ENCODE data around the gene NUP210.
A peak's percentile ranks its signal among the peaks of the same experiment; 100 is the strongest.
"Not testable (repeated sequence)": the region's sequence is repeated elsewhere in the genome, so short reads cannot be mapped to it uniquely, and the experiment has no call there.

Gene NUP210

GRCh38 chr3:13420045-13420830 lies at the start of gene NUP210:
Gene NUP210 (minus strand): TSS chr3:13420322. CDS start chr3:13420226, 96 bp downstream.
- peak; percentile 64 for DNase-seq

GRCh38 chr3:13466781-13467180 lies 46.7 kb upstream of the NUP210 start:
- no peak for DNase-seq

- no peak for DNase-seq
Observed at GRCh38 chr3:13465236-13465873, 45.2 kb upstream of the NUP210 start.

GRCh38 chr3:13463618-13464400 lies 43.7 kb upstream of the NUP210 start:
- DNase-seq = no peak

GRCh38 chr3:13462822-13463221 lies 42.7 kb upstream of the NUP210 start:
- no peak for DNase-seq

GRCh38 chr3:13462125-13462629 lies 42.1 kb upstream of the NUP210 start:
- DNase-seq = no peak

- DNase-seq = peak; percentile 63
Observed at GRCh38 chr3:13461169-13462124, 41.3 kb upstream of the NUP210 start.

GRCh38 chr3:13460341-13460736 lies 40.2 kb upstream of the NUP210 start:
- no peak for DNase-seq

GRCh38 chr3:13459605-13460340 lies 39.7 kb upstream of the NUP210 start:
- DNase-seq = no peak

- DNase-seq = no peak
Observed at GRCh38 chr3:13457593-13457992, 37.5 kb upstream of the NUP210 start.

- DNase-seq = no peak
Observed at GRCh38 chr3:13455644-13456043, 35.5 kb upstream of the NUP210 start.

- peak; percentile 26 for DNase-seq
Observed at GRCh38 chr3:13452490-13453335, 32.6 kb upstream of the NUP210 start.

- no peak for DNase-seq
Observed at GRCh38 chr3:13451301-13451673, 31.2 kb upstream of the NUP210 start.

GRCh38 chr3:13442882-13443281 lies 22.8 kb upstream of the NUP210 start:
- DNase-seq = not testable (repeated sequence)

GRCh38 chr3:13440204-13440817 lies 20.2 kb upstream of the NUP210 start:
- DNase-seq = no peak

GRCh38 chr3:13436213-13436612 lies 16.1 kb upstream of the NUP210 start:
- DNase-seq = not testable (repeated sequence)

- no peak for DNase-seq
Observed at GRCh38 chr3:13433912-13434311, 13.8 kb upstream of the NUP210 start.

- no peak for DNase-seq
Observed at GRCh38 chr3:13432093-13432492, 12.0 kb upstream of the NUP210 start.

- DNase-seq = not testable (repeated sequence)
Observed at GRCh38 chr3:13430411-13430875, 10.3 kb upstream of the NUP210 start.

Data from NCI-H2029 (cell line).